DMS 273 (cell line): ENCODE measurements around the gene PDE7B.

ENCODE experiments used
- DNase-seq: peaks from one replicate; lab custom pipeline; 2025; ENCODE audit not compliant: unreplicated experiment; lab: John Stamatoyannopoulos, UW

The PDE7B gene

GRCh38 chr6:136063096-136063495, 211.6 kb downstream of the PDE7B start:
- DNase-seq: no peak

- no peak for DNase-seq
These were observed 214.5 kb downstream of the PDE7B start for GRCh38 chr6:136066005-136066404.

- DNase-seq: no peak
These were observed 216.3 kb downstream of the PDE7B start for GRCh38 chr6:136067731-136068341.

- DNase-seq: no peak
These were observed 217.6 kb downstream of the PDE7B start for GRCh38 chr6:136069119-136069518.

GRCh38 chr6:136070815-136071214, 219.3 kb downstream of the PDE7B start:
- no peak for DNase-seq

GRCh38 chr6:136072691-136073090, 221.2 kb downstream of the PDE7B start:
- DNase-seq: no peak

GRCh38 chr6:136073216-136073615, 221.7 kb downstream of the PDE7B start:
- DNase-seq: no peak

- DNase-seq: no peak
These were observed 225.0 kb downstream of the PDE7B start for GRCh38 chr6:136076496-136076895.

GRCh38 chr6:136077834-136078576, 226.5 kb downstream of the PDE7B start:
- peak; percentile 10 for DNase-seq

- DNase-seq: no peak
These were observed 228.4 kb downstream of the PDE7B start for GRCh38 chr6:136079701-136080565.

GRCh38 chr6:136083540-136083939, 232.0 kb downstream of the PDE7B start:
- DNase-seq: no peak

GRCh38 chr6:136084403-136084802, 232.9 kb downstream of the PDE7B start:
- DNase-seq: no peak

GRCh38 chr6:136085370-136086115, 234.0 kb downstream of the PDE7B start:
- no peak for DNase-seq

- peak; percentile 72 for DNase-seq
These were observed 235.2 kb downstream of the PDE7B start for GRCh38 chr6:136086686-136087085.

- DNase-seq: peak; percentile 12
These were observed 236.5 kb downstream of the PDE7B start for GRCh38 chr6:136087986-136088385.

- DNase-seq: no peak
These were observed 237.2 kb downstream of the PDE7B start for GRCh38 chr6:136088693-136089092.

- no peak for DNase-seq
These were observed 238.4 kb downstream of the PDE7B start for GRCh38 chr6:136089876-136090275.

- DNase-seq: no peak
These were observed 239.4 kb downstream of the PDE7B start for GRCh38 chr6:136090929-136091328.

- no peak for DNase-seq
These were observed 241.4 kb downstream of the PDE7B start for GRCh38 chr6:136092897-136093296.

- no peak for DNase-seq
These were observed 242.3 kb downstream of the PDE7B start for GRCh38 chr6:136093835-136094234.

GRCh38 chr6:136094812-136095211, 243.3 kb downstream of the PDE7B start:
- DNase-seq: no peak
